B cell (primary cell): Measurements from ENCODE around the gene MSL3B.

Experiments
- EZH2 ChIP-seq: IDR thresholded peaks from 2 replicates; pipeline ENCODE4 v1.6.1; 2012; ENCODE audit warnings: borderline replicate concordance, low read depth, mild to moderate bottlenecking, moderate library complexity, low read length; ENCODE audit not compliant: insufficient read depth, poor library complexity, severe bottlenecking
- TF ChIP-seq, protein P1 (sequence below): fragments of 200-600 bp; IDR thresholded peaks from one replicate; pipeline ENCODE4 v1.8.0; 2022; ENCODE audit warnings: antibody characterized with exemption, mild to moderate bottlenecking

DNA sequence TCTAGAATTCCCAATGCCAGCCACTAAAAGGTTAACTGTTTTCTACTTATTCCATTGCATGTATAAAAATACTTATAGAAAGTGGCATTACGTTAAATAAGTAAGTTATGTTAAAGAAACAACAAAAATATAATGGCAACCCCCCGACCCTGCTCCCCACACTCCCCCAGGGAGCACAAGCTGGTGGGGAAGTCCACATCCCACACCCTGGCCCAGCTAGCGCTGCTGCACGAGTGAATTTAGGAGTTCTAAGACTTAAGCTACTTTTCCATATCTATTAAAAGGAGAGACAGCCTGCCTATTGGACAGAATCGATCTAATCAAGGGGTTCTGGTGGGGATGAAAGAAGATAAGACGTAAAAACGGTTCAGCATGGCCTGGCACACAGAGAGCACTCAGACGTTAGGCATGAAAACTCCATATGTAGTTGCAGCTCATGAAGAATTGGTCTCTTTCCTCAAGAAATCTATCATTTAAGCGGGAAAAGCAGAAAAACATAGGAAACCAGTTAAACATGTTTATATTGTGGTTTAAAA is 30.4 kb downstream of the MSL3B start:
- TF ChIP-seq, protein P1, sequence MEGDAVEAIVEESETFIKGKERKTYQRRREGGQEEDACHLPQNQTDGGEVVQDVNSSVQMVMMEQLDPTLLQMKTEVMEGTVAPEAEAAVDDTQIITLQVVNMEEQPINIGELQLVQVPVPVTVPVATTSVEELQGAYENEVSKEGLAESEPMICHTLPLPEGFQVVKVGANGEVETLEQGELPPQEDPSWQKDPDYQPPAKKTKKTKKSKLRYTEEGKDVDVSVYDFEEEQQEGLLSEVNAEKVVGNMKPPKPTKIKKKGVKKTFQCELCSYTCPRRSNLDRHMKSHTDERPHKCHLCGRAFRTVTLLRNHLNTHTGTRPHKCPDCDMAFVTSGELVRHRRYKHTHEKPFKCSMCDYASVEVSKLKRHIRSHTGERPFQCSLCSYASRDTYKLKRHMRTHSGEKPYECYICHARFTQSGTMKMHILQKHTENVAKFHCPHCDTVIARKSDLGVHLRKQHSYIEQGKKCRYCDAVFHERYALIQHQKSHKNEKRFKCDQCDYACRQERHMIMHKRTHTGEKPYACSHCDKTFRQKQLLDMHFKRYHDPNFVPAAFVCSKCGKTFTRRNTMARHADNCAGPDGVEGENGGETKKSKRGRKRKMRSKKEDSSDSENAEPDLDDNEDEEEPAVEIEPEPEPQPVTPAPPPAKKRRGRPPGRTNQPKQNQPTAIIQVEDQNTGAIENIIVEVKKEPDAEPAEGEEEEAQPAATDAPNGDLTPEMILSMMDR: no peak
- no peak for TF ChIP-seq EZH2
